HS-5 (cell line): ENCODE data around the gene APOB.

Experiments
- DNase-seq: peaks from one replicate; pipeline ENCODE4 v3.0.0-alpha.2; 2012; ENCODE audit warnings: low read depth

The APOB gene

GRCh38 chr2:20972792-20973565 is 70.9 kb downstream of the APOB start:
- no peak for DNase-seq

GRCh38 chr2:20972110-20972509 is 71.8 kb downstream of the APOB start:
- no peak for DNase-seq

DNA sequence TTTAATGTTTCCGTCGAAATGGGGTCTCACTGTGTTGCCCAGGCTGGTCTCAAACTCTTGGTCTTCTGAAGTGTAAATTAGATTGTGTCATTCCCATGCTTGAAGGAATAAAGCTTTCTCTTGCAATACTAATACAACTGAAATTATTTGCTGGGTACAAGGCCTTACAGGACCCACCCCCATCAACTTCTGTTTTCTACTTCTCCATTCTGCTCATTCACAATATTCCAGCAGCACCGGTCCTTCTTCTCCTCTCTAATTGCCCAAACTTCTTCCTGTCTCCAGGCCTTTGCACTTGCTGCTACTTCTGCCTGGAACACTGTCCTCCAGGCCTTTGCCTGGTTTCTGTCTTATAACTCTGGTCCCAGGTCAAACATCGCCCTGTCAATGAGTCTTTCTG is 73.8 kb downstream of the APOB start:
- DNase-seq, result no peak

- DNase-seq, result no peak
These were observed 77.7 kb downstream of the APOB start for GRCh38 chr2:20966061-20966595.

- DNase-seq, result no peak
These were observed 78.7 kb downstream of the APOB start for GRCh38 chr2:20965221-20965620.

- DNase-seq, result no peak
These were observed 80.0 kb downstream of the APOB start for GRCh38 chr2:20963867-20964266.

DNA sequence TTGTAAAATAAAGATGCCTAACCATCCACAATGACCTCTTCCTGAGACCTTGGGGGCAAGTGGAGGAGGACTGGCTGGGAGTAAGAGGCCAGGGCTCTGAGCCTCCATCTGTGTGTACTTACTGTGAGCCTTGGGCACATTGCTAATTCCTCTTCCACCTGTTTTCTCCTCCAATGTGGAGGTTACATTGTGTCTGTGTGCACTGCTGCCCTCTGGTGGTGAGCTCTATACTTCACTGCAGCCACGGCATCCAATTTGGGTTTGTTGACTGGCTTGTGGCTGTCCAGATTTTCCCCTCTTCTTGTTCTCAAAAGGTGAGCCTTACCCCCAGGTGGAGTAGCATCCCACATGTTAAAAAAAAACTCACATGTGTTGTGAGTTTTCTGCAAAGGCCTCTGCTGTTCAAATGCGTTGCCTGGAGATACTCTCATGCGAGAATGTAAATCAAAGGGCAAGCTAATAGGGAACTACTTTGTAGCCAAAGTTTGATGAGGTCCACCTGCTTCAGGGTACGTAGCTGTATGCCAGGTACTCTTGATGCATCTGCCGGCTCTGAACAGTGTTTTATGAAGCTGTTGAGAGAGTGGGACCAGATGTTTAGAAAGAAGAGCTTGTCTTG is 80.8 kb downstream of the APOB start:
- peak; percentile 23 for DNase-seq

- DNase-seq, result no peak
These were observed 82.0 kb downstream of the APOB start for GRCh38 chr2:20961858-20962257.

DNA sequence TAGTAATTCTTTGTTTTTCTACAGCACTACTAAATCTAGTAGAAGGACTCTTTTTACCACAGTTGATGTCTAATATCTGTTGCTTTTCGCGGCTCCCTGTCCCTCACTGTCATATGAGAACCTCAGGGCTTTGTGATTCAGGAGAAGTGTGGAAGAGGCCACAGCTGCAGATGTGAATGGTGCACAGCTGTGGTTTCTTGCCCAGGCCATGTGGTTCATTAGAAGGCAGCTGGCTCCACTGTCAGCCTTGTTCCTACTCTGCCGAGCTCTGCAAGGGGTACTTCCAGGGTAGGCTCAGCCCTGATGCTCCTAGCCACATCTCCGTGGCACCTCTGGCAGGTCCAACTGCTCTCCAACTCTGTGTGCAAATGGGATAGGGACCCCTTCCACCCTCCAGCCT is 83.9 kb downstream of the APOB start:
- DNase-seq, result no peak

GRCh38 chr2:20959252-20959651 is 84.6 kb downstream of the APOB start:
- DNase-seq, result no peak

DNA sequence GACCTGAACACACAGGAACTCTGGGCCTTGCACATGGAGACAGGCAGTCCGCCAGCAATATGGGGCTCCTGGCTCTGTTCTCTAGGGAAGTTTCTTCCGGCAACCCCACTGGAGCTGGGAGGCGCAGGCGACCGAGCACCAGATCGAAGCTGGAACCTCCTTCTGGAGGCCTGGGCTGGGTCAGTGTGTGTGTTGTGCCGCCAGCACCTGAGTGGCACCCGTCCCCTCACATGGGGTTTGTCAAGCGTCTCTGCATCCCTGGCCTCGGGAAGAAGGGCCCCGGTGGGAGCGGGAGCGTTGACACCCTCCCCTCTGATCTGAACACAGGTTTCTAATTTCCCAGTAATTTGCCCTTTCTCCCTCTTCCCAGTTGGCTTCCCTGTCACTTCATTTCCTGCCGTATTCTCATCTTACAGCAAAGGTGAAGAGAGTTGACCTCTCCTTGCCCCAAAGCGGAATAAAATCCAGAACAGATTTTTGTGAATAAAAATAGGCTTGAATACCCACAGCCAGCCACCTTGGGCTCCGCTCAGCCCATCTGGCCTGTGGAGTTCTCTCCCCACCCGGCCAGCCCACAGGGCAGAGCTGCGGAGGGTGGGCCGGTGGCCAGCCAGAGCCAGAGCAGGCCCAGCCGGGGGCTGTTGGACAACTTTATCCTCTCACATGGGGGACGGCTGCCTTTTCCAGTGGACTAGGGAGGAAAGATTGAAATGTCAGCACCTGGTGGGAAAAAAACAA is 85.9 kb downstream of the APOB start:
- no peak for DNase-seq

DNA sequence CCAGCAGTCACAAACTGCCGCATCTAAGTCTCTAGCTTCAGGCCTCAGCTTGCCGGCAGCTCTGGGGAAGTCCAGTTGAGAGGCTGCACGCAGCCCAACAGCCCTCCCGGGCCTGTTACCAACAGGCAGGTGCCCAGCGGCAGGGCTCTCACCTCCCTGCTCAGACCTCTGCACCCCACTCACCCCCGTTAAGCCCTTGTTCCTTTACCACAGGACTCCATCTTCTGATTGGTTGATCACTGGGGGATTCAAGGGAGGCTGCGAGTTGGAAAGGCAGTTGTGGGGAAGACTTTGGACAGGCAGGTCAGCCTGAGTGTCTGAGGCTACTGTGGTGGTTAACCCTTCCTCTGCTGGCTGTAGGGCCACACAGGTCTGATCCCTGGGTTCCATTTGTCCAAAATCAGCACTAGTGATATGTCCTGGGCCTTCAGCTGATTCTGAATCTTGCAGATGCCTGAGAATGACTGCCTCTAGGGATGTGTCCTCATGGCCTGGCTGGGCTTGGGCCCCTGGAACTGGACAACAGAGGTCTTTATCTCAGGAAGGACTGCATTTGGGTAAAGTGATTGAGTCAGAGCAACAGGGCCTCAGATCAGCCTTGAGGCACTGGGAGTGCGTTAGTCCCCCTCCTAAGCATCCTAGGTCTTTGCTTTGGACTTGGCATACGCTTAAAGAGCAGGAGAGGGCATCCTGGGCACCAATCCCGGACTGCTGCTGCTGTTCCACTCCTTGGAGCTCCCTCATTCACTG is 88.4 kb downstream of the APOB start:
- no peak for DNase-seq

DNA sequence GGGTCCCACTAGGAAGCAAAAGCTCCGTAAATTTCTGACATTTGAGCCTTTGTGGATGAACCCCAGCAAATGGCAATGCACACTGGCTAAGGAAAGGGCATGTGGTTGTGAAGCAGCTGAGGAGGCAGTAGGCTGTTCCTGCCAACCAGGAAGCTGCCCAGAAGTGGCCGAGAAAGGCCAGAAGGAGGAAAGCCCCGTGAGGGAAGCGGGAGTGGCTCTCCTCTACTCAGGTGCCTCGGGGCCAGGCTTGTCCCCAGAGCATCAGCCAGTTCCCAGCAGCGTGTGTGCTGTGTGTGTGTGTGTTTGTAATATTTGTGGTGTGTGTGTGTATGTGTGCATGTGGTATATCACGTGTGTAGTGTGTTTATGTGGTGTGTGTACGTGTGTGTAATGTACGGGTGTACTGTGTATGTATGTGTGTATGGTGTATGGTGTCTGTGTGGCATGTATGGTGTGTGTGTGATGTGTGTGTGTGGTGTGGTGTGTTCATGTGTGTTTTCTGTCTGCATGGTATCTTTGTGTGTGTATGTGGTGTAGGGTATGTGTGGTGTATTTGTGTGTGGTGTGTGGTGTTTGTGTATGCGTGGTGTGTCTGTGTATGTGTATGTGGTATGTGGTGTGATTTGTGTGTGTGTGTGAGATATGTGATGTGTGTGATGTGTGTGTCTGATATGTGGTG is 90.6 kb downstream of the APOB start:
- no peak for DNase-seq
